ENCODE data around the gene PCSK5.

PCSK5 gene

GRCh38 chr9:76159293-76159926 lies 268.9 kb downstream of the PCSK5 start:
- FAIRE-seq = no peak

GRCh38 chr9:76161106-76161505 lies 270.6 kb downstream of the PCSK5 start:
- FAIRE-seq (no peak), DNase-seq (ENCODE audit: extremely low spot score, insufficient read length, low read depth) (no peak)

More at GRCh38 chr9:76159293-76159926, 268.9 kb downstream of the PCSK5 start:
- no peak for DNase-seq (ENCODE audit: extremely low spot score, insufficient read length, low read depth)

- FAIRE-seq (no peak), DNase-seq (ENCODE audit: extremely low spot score, insufficient read length, low read depth) (no peak)
Observed at GRCh38 chr9:76161541-76161940, 271.1 kb downstream of the PCSK5 start.

- FAIRE-seq (no peak), DNase-seq (ENCODE audit: extremely low spot score, insufficient read length, low read depth) (no peak)
Observed at GRCh38 chr9:76162086-76162730, 271.7 kb downstream of the PCSK5 start.

GRCh38 chr9:76162751-76163500 lies 272.5 kb downstream of the PCSK5 start:
- DNase-seq (ENCODE audit: extremely low spot score, insufficient read length, low read depth) (no peak), FAIRE-seq (no peak)

- DNase-seq (ENCODE audit: extremely low spot score, insufficient read length, low read depth) (no peak), FAIRE-seq (no peak)
Observed at GRCh38 chr9:76166526-76166925, 276.1 kb downstream of the PCSK5 start.

GRCh38 chr9:76176171-76176570 lies 285.7 kb downstream of the PCSK5 start:
- DNase-seq (ENCODE audit: extremely low spot score, insufficient read length, low read depth) = no peak
- no peak for FAIRE-seq

GRCh38 chr9:76177931-76178330 lies 287.5 kb downstream of the PCSK5 start:
- DNase-seq (ENCODE audit: extremely low spot score, insufficient read length, low read depth) (no peak), FAIRE-seq (no peak)

- DNase-seq (ENCODE audit: extremely low spot score, insufficient read length, low read depth) (no peak), FAIRE-seq (no peak)
Observed at GRCh38 chr9:76180541-76180940, 290.1 kb downstream of the PCSK5 start.

GRCh38 chr9:76181020-76181641 lies 290.7 kb downstream of the PCSK5 start:
- no peak for DNase-seq (ENCODE audit: extremely low spot score, insufficient read length, low read depth)

GRCh38 chr9:76181781-76182180 lies 291.3 kb downstream of the PCSK5 start:
- no peak for DNase-seq (ENCODE audit: extremely low spot score, insufficient read length, low read depth)
- no peak for FAIRE-seq

More at GRCh38 chr9:76181020-76181641, 290.7 kb downstream of the PCSK5 start:
- FAIRE-seq = no peak

GRCh38 chr9:76185432-76185831 lies 295.0 kb downstream of the PCSK5 start:
- DNase-seq (ENCODE audit: extremely low spot score, insufficient read length, low read depth) (no peak), FAIRE-seq (no peak)

GRCh38 chr9:76188286-76188685 lies 297.8 kb downstream of the PCSK5 start:
- DNase-seq (ENCODE audit: extremely low spot score, insufficient read length, low read depth) = no peak
- FAIRE-seq = no peak

GRCh38 chr9:76188905-76189304 lies 298.4 kb downstream of the PCSK5 start:
- no peak for FAIRE-seq
- no peak for DNase-seq (ENCODE audit: extremely low spot score, insufficient read length, low read depth)

- FAIRE-seq (no peak), DNase-seq (ENCODE audit: extremely low spot score, insufficient read length, low read depth) (no peak)
Observed at GRCh38 chr9:76191493-76191892, 301.0 kb downstream of the PCSK5 start.

GRCh38 chr9:76192013-76192412 lies 301.5 kb downstream of the PCSK5 start:
- no peak for DNase-seq (ENCODE audit: extremely low spot score, insufficient read length, low read depth)
- FAIRE-seq = no peak

- FAIRE-seq = no peak
- DNase-seq (ENCODE audit: extremely low spot score, insufficient read length, low read depth) = no peak
Observed at GRCh38 chr9:76194896-76195295, 304.4 kb downstream of the PCSK5 start.

- FAIRE-seq = no peak
- no peak for DNase-seq (ENCODE audit: extremely low spot score, insufficient read length, low read depth)
Observed at GRCh38 chr9:76198336-76198735, 307.9 kb downstream of the PCSK5 start.

- FAIRE-seq (no peak), DNase-seq (ENCODE audit: extremely low spot score, insufficient read length, low read depth) (no peak)
Observed at GRCh38 chr9:76200315-76200714, 309.8 kb downstream of the PCSK5 start.

GRCh38 chr9:76200745-76201144 lies 310.3 kb downstream of the PCSK5 start:
- FAIRE-seq = no peak

GRCh38 chr9:76203373-76203772 lies 312.9 kb downstream of the PCSK5 start:
- DNase-seq (ENCODE audit: extremely low spot score, insufficient read length, low read depth) = no peak
- no peak for FAIRE-seq

More at GRCh38 chr9:76200745-76201144, 310.3 kb downstream of the PCSK5 start:
- no peak for DNase-seq (ENCODE audit: extremely low spot score, insufficient read length, low read depth)
